ENCODE data around the gene KLK4. TPM values are rescaled to one million over a fixed set of nuclear protein-coding genes. Genes with fewer than 3 reads are reported as not detected.

KLK4 gene
- total and polyA plus RNA-seq, 4 donors = not detected

- TF ChIP-seq FOXA1 (IDR thresholded peaks at IDR 0.05) (no peak), RXRA (IDR thresholded peaks at IDR 0.05) (no peak), REST (IDR thresholded peaks at IDR 0.05) (no peak), RAD21 (IDR thresholded peaks at IDR 0.05) (no peak), SP1 (IDR thresholded peaks at IDR 0.05) (no peak), HNF4G (IDR thresholded peaks at IDR 0.05) (no peak), YY1 (IDR thresholded peaks at IDR 0.05) (no peak), NR2F2 (IDR thresholded peaks at IDR 0.05) (no peak), ATF3 (IDR thresholded peaks at IDR 0.05) (no peak), FOXA2 (IDR thresholded peaks at IDR 0.05) (no peak), HNF4A (conservative IDR thresholded peaks at IDR 0.05) (no peak), JUND (IDR thresholded peaks at IDR 0.05) (no peak), MAX (IDR thresholded peaks at IDR 0.05) (no peak), EGR1 (IDR thresholded peaks at IDR 0.05; ENCODE audit: low read depth in 2 of 2) (no peak), GABPA (IDR thresholded peaks at IDR 0.05 in 1 of 2, conservative IDR thresholded peaks at IDR 0.05 in 1 of 2) (no peak), TAF1 (conservative IDR thresholded peaks at IDR 0.05) (no peak)
- TF ChIP-seq, protein P1, sequence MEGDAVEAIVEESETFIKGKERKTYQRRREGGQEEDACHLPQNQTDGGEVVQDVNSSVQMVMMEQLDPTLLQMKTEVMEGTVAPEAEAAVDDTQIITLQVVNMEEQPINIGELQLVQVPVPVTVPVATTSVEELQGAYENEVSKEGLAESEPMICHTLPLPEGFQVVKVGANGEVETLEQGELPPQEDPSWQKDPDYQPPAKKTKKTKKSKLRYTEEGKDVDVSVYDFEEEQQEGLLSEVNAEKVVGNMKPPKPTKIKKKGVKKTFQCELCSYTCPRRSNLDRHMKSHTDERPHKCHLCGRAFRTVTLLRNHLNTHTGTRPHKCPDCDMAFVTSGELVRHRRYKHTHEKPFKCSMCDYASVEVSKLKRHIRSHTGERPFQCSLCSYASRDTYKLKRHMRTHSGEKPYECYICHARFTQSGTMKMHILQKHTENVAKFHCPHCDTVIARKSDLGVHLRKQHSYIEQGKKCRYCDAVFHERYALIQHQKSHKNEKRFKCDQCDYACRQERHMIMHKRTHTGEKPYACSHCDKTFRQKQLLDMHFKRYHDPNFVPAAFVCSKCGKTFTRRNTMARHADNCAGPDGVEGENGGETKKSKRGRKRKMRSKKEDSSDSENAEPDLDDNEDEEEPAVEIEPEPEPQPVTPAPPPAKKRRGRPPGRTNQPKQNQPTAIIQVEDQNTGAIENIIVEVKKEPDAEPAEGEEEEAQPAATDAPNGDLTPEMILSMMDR (IDR thresholded peaks at IDR 0.05; ENCODE audit: low read depth, low read length, missing input control) = no peak
- TF ChIP-seq, protein P2, sequence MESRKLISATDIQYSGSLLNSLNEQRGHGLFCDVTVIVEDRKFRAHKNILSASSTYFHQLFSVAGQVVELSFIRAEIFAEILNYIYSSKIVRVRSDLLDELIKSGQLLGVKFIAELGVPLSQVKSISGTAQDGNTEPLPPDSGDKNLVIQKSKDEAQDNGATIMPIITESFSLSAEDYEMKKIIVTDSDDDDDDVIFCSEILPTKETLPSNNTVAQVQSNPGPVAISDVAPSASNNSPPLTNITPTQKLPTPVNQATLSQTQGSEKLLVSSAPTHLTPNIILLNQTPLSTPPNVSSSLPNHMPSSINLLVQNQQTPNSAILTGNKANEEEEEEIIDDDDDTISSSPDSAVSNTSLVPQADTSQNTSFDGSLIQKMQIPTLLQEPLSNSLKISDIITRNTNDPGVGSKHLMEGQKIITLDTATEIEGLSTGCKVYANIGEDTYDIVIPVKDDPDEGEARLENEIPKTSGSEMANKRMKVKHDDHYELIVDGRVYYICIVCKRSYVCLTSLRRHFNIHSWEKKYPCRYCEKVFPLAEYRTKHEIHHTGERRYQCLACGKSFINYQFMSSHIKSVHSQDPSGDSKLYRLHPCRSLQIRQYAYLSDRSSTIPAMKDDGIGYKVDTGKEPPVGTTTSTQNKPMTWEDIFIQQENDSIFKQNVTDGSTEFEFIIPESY (IDR thresholded peaks at IDR 0.05) = no peak
- 55% methylated on average over 4 of the region's 4 CpGs for WGBS
- H3K27ac ChIP-seq (ENCODE audit: low read depth in 1 of 2, low read length in 2 of 2) = no peak overlapping the region
- H3K36me3 ChIP-seq (ENCODE audit: control insufficient read depth in 4 of 4, insufficient read depth in 3 of 4, low read depth in 1 of 4, low read length in 3 of 4) = no peaks in the 10 kb centered on the region
- no peak for DNase-seq (ENCODE audit: low spot score)
- H3K4me3 ChIP-seq (ENCODE audit: low read depth in 1 of 3, low read length in 3 of 3) = no peak overlapping the region
- H3K9ac ChIP-seq (ENCODE audit: low read depth in 1 of 2, low read length in 2 of 2) = no peak overlapping the region
- no peaks in the 10 kb centered on the region for H3K4me1 ChIP-seq (ENCODE audit: control insufficient read depth in 4 of 4, insufficient read depth in 4 of 4, low read length in 3 of 4)
- peaks cover 0 to 8% (median 0%) of the 10 kb centered on the region in 4 donors for H3K27me3 ChIP-seq (ENCODE audit: control insufficient read depth in 4 of 4, insufficient read depth in 4 of 4, low read length in 3 of 4)
- H3K9me3 ChIP-seq (ENCODE audit: control insufficient read depth in 4 of 4, low read length in 3 of 4) = no peaks in the 10 kb centered on the region
These were observed 21.5 kb upstream of the KLK4 start for GRCh38 chr19:50932690-50933083.
